KBM-7 (cell line): ENCODE measurements around the gene HINT1.
"Not testable (repeated sequence)": the region's sequence is repeated elsewhere in the genome, so short reads cannot be mapped to it uniquely, and the experiment has no call there.

Experiments used
- DNase-seq: peaks from one replicate; pipeline ENCODE4 v3.0.0-alpha.2; 2015
- in situ Hi-C: fragments of 300-500 bp; cut with MboI; formaldehyde crosslinking; loops from 2 replicates; pipeline ENCODE4 v1.14.3; 2020; ENCODE audit warnings: low sequenced_read_pairs, low pct_unique_long_range_greater_than_20kb, mixed read lengths

HINT1 gene

GRCh38 chr5:131165119-131165727, at the start of gene HINT1:
Gene HINT1, minus strand, starts transcription at chr5:131165256. Its CDS starts 51 bp downstream, at chr5:131165205.
- DNase-seq: peak; percentile 93
- in situ Hi-C loops: loop anchor here (25.0 kb wide), 1 partner anchor 222 kb away; no protein-coding TSS in a partner anchor

GRCh38 chr5:131214609-131215227, 49.7 kb upstream of the HINT1 start:
- no peak for DNase-seq
- in situ Hi-C loops: no loop called here

GRCh38 chr5:131212471-131213021, 47.5 kb upstream of the HINT1 start:
- in situ Hi-C loops: no loop called here
- peak; percentile 24 for DNase-seq

GRCh38 chr5:131211669-131212068, 46.6 kb upstream of the HINT1 start:
- in situ Hi-C loops: no loop called here
- DNase-seq: no peak

- no peak for DNase-seq
- in situ Hi-C loops: no loop called here
Measured at GRCh38 chr5:131210151-131210510, 45.1 kb upstream of the HINT1 start.

GRCh38 chr5:131209506-131210150, 44.6 kb upstream of the HINT1 start:
- DNase-seq: peak; percentile 97

GRCh38 chr5:131209175-131209505, 44.1 kb upstream of the HINT1 start:
- DNase-seq: no peak
- in situ Hi-C loops: no loop called here

More at GRCh38 chr5:131209506-131210150, 44.6 kb upstream of the HINT1 start:
- in situ Hi-C loops: no loop called here

GRCh38 chr5:131206772-131207171, 41.7 kb upstream of the HINT1 start:
- in situ Hi-C loops: no loop called here
- no peak for DNase-seq

- DNase-seq: no peak
- in situ Hi-C loops: no loop called here
Measured at GRCh38 chr5:131206061-131206460, 41.0 kb upstream of the HINT1 start.

- in situ Hi-C loops: no loop called here
- no peak for DNase-seq
Measured at GRCh38 chr5:131204964-131205363, 39.9 kb upstream of the HINT1 start.

- in situ Hi-C loops: no loop called here
Measured at GRCh38 chr5:131200560-131200959, 35.5 kb upstream of the HINT1 start.

GRCh38 chr5:131198625-131199024, 33.6 kb upstream of the HINT1 start:
- DNase-seq: no peak
- in situ Hi-C loops: no loop called here

More at GRCh38 chr5:131200560-131200959, 35.5 kb upstream of the HINT1 start:
- DNase-seq: no peak

- in situ Hi-C loops: no loop called here
- DNase-seq: no peak
Measured at GRCh38 chr5:131196331-131196730, 31.3 kb upstream of the HINT1 start.

GRCh38 chr5:131195696-131196095, 30.6 kb upstream of the HINT1 start:
- in situ Hi-C loops: no loop called here
- DNase-seq: no peak

- in situ Hi-C loops: no loop called here
- no peak for DNase-seq
Measured at GRCh38 chr5:131194725-131195124, 29.7 kb upstream of the HINT1 start.

GRCh38 chr5:131193897-131194296, 28.8 kb upstream of the HINT1 start:
- DNase-seq, in situ Hi-C loops: not testable (repeated sequence)

- no peak for DNase-seq
- in situ Hi-C loops: no loop called here
Measured at GRCh38 chr5:131193106-131193505, 28.1 kb upstream of the HINT1 start.

GRCh38 chr5:131186561-131187256, 21.7 kb upstream of the HINT1 start:
- no peak for DNase-seq

GRCh38 chr5:131185523-131186104, 20.6 kb upstream of the HINT1 start:
- no peak for DNase-seq
- in situ Hi-C loops: no loop called here

More at GRCh38 chr5:131186561-131187256, 21.7 kb upstream of the HINT1 start:
- in situ Hi-C loops: no loop called here
